Ascending aorta (tissue), 2 donors: ENCODE data around the gene INPP5A. TPM values are rescaled to one million over a fixed set of nuclear protein-coding genes. Genes with fewer than 3 reads are reported as not detected.

Experiments
- DNase-seq, 2 donors: peaks; one replicate each; pipeline ENCODE4 v3.0.0-alpha.2; 2019; ENCODE audit warnings: low spot score in 2 of 2
- H3K27ac ChIP-seq, 2 donors: fragments of 200-600 bp; sonication (generic); one replicate each; pipeline ENCODE4 v1.5.1; 2016 to 2017; ENCODE audit warnings: mild to moderate bottlenecking in 1 of 2
- H3K27me3 ChIP-seq: fragments of 200-600 bp; sonication (generic); one replicate; pipeline ENCODE4 v1.5.1; 2017
- H3K36me3 ChIP-seq, 2 donors: fragments of 200-600 bp; sonication (generic); one replicate each; pipeline ENCODE4 v1.5.1; 2016
- H3K4me1 ChIP-seq, 2 donors: fragments of 200-600 bp; sonication (generic); one replicate each; pipeline ENCODE4 v1.5.1; 2016 to 2017; ENCODE audit warnings: mild to moderate bottlenecking in 1 of 2
- H3K4me3 ChIP-seq, 2 donors: fragments of 200-600 bp; sonication (generic); one replicate each; pipeline ENCODE4 v1.5.1; 2016 to 2017; ENCODE audit warnings: mild to moderate bottlenecking in 1 of 2
- H3K9me3 ChIP-seq, 2 donors: fragments of 200-600 bp; sonication (generic); one replicate each; pipeline ENCODE4 v1.5.1; 2016
- intact Hi-C: fragments of 100-400 bp; cut with DNase I; formaldehyde crosslinking; loops from one replicate; pipeline ENCODE4 v1.15.1; 2023
- total RNA-seq: library from RNA; depleted of rRNA; stranded (reverse); fragments of >200 nt; gene quantifications from one replicate; pipeline ENCODE4 v1.1.0, GENCODE V29; 2016
- TF ChIP-seq, protein P1 (sequence below), 3 experiments: fragments of 200-600 bp in 2 of 3; fragments of 450-650 bp in 1 of 3; sonication (generic) in 2 of 3; IDR thresholded peaks; one replicate each; pipeline ENCODE4 v1.5.1; 2016 to 2019; ENCODE audit warnings: antibody characterized with exemption in 3 of 3, mild to moderate bottlenecking in 1 of 3, moderate library complexity in 1 of 3

The INPP5A gene
- total RNA-seq, 1 donor from 2014 or later = 81.2 TPM

DNA sequence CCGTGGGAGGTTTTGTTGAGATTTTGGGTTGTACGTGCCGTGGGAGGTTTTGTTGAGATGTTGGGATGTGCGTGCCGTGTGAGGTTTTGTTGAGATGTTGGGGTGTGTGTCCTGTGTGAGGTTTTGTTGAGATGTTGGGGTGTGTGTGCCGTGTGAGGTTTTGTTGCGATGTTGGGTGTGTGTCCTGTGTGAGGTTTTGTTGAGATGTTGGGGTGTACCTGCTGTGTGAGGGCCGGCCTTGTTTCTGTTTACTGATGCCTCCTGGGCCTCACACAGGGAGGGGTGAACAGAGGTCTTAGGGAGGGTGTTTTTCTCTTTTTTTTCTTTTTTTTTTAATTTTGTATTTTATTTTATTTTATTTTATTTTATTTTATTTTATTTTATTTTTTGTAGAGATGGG lies 36.7 kb downstream of the INPP5A start:
- intact Hi-C loops = loop anchor here (2.0 kb wide), 1 partner anchor 17 kb away; no protein-coding TSS in a partner anchor
- H3K27me3 ChIP-seq = no peaks in the 10 kb centered on the region
- peaks cover 47 to 68% of the 10 kb centered on the region in 2 donors for H3K4me1 ChIP-seq
- TF ChIP-seq, protein P1, sequence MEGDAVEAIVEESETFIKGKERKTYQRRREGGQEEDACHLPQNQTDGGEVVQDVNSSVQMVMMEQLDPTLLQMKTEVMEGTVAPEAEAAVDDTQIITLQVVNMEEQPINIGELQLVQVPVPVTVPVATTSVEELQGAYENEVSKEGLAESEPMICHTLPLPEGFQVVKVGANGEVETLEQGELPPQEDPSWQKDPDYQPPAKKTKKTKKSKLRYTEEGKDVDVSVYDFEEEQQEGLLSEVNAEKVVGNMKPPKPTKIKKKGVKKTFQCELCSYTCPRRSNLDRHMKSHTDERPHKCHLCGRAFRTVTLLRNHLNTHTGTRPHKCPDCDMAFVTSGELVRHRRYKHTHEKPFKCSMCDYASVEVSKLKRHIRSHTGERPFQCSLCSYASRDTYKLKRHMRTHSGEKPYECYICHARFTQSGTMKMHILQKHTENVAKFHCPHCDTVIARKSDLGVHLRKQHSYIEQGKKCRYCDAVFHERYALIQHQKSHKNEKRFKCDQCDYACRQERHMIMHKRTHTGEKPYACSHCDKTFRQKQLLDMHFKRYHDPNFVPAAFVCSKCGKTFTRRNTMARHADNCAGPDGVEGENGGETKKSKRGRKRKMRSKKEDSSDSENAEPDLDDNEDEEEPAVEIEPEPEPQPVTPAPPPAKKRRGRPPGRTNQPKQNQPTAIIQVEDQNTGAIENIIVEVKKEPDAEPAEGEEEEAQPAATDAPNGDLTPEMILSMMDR (IDR thresholded peaks at IDR 0.05) = no peak
- H3K36me3 ChIP-seq = no peaks in the 10 kb centered on the region
- H3K4me3 ChIP-seq = no peak overlapping the region
- no peak overlapping the region for H3K27ac ChIP-seq
- no peaks in the 10 kb centered on the region for H3K9me3 ChIP-seq
- no peak for DNase-seq

DNA sequence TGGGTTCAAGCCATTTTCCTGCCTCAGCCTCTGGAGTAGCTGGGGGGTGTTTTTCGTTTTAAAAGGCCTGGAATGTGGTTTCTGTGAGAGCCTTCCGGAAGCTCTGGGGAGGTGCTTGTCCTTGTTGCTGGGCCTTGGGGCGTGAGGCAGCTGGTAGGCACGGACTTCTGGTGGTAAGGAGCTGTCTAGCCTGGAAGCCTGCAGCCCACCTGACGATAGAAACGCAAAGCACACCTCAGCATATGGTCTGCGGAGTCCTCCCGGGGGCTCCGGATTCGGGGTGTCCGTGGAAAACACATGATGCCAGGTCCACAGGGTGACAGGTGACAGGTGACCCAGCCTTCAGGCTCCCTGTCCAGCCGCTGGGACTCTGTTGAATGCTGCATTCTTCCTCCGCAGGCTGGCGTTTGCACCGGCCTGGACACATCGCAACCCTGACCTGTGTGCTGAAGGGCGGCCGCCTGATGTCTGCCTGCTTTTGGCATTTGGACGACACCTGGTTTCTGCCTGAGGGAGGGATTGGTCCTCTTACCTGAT lies 37.3 kb downstream of the INPP5A start:
- no peak overlapping the region for H3K4me3 ChIP-seq
- no peaks in the 10 kb centered on the region for H3K9me3 ChIP-seq
- intact Hi-C loops = loop anchor here (2.0 kb wide), 1 partner anchor 16 kb away; no protein-coding TSS in a partner anchor
- no peaks in the 10 kb centered on the region for H3K27me3 ChIP-seq
- H3K36me3 ChIP-seq = no peaks in the 10 kb centered on the region
- peak overlapping the region; percentile 38 to 75 for H3K27ac ChIP-seq
- H3K4me1 ChIP-seq = peaks cover 49 to 73% of the 10 kb centered on the region in 2 donors
- TF ChIP-seq, protein P1 (IDR thresholded peaks at IDR 0.05) = no peak
- DNase-seq = peak in 1 of 2 donors; percentile 61

DNA sequence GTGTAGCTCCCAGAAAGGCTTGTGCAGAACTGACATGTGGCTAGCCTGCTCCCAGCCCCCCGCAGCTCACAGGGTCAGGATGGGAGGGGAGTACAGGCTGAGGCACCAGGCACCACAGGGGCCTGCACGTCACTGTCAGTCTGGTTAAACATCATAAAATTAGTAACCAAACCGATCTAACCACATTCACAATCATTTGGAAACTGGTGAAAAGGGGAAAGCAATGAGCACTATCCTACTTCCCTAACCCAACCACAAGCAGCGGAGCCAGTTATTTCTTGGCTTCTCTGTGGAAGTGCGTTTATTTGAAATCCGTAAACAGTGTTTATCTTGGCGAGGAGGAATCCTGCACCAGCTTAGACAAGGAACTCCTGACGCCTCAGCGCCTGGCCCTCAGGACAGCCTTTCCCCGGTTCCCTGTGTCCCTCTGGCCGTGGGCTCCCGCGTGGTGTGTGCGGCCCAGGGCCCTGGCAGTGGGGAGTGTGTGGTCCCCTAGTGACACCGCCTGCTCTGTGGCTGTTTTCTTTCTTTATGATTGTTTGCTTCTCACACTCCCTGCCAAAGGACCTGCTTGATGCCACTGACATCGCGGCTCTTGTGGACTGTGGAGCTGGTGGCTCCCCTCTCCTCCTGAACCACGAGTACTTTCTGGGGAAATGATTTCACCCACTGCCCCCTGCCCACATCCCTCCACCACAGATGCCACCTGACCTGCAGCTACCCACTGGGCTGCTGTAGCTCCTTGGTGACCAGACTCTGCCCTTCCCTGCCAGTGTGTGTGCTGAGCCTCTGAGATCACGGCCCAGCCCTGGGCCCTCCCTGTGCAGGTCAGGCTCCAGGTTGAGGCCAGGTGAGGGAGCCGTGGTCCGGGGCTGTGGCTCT lies 38.0 kb downstream of the INPP5A start:
- Histone ChIP-seq H3K4me1 (peaks cover 49 to 76% of the 10 kb centered on the region in 2 donors), H3K4me3 (peak overlapping the region in 1 of 2 donors; percentile 37), H3K9me3 (no peaks in the 10 kb centered on the region), H3K27ac (peak overlapping the region; percentile 38 to 75), H3K27me3 (no peaks in the 10 kb centered on the region), H3K36me3 (no peaks in the 10 kb centered on the region)
- TF ChIP-seq, protein P1 (IDR thresholded peaks at IDR 0.05) = no peak
- intact Hi-C loops = loop anchor here (2.0 kb wide), 4 partner anchors 15 to 111 kb away; no protein-coding TSS in a partner anchor
- peak in 1 of 2 donors; percentile 79 for DNase-seq

DNA sequence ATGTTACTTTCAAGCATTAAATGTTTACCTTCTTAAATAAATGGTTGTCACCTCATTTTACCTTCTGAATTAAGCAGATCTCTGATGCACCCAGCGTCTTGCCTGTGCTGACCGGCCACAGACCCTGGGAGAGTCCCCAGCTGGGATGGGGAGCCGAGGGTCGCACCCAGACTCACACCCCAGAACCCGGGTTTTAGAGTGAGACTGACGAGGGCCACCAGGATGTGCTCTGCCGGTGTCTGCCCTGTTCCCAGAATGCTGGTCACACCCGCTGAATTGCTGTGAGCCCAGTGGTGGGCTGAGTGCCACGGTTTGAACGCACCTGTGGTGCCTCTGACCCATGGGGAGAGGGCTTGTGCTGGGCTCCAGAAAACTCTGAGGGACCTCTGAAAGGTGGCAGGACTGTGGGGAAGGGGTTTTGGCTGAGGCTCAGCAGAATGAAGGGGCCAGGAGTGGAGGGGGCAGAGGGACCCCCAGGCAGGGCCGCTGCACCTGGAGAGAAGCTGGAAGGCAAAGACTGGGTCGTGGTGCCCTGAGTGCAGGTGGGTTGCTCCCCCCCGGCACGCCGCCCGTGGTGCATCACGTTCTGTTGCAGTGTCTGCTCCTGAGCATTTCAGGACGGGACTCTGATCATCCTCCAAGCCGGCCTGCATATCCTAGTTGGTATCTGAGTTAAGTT lies 39.2 kb downstream of the INPP5A start:
- intact Hi-C loops = loop anchor here (2.0 kb wide), 3 partner anchors 38 to 112 kb away; no protein-coding TSS in a partner anchor
- H3K36me3 ChIP-seq = no peaks in the 10 kb centered on the region

More for the DNA sequence above, 39.2 kb downstream of the INPP5A start:
- Histone ChIP-seq H3K27me3 (no peaks in the 10 kb centered on the region), H3K4me3 (no peak overlapping the region), H3K9me3 (no peaks in the 10 kb centered on the region), H3K27ac (peak overlapping the region in 1 of 2 donors; percentile 75), H3K4me1 (peaks cover 40 to 65% of the 10 kb centered on the region in 2 donors)
- TF ChIP-seq, protein P1 (IDR thresholded peaks at IDR 0.05) = no peak
- no peak for DNase-seq
